NCI-H345 treated with DMSO at 0.1 percent for 48 hours (cell line): Measurements from ENCODE around the gene UBXN6.

ENCODE experiments used
- DNase-seq: peaks from one replicate; lab custom pipeline; 2025; ENCODE audit not compliant: unreplicated experiment; lab: John Stamatoyannopoulos, UW

UBXN6 gene

GRCh38 chr19:4457654-4458395 is at the start of gene UBXN6:
Gene UBXN6 (minus strand): TSS chr19:4457794. CDS start chr19:4457697, 97 bp downstream.
- peak; percentile 94 for DNase-seq

- no peak for DNase-seq
Observed at GRCh38 chr19:4507150-4507452, 49.5 kb upstream of the UBXN6 start.

- no peak for DNase-seq
Observed at GRCh38 chr19:4506449-4507149, 49.0 kb upstream of the UBXN6 start.

GRCh38 chr19:4505570-4506448 is 48.2 kb upstream of the UBXN6 start:
- DNase-seq, result no peak

GRCh38 chr19:4504891-4505569 is 47.4 kb upstream of the UBXN6 start:
- DNase-seq, result no peak

- DNase-seq, result no peak
Observed at GRCh38 chr19:4504297-4504701, 46.7 kb upstream of the UBXN6 start.

- DNase-seq, result no peak
Observed at GRCh38 chr19:4503825-4504170, 46.2 kb upstream of the UBXN6 start.

- DNase-seq, result no peak
Observed at GRCh38 chr19:4503132-4503824, 45.7 kb upstream of the UBXN6 start.

GRCh38 chr19:4502282-4503131 is 44.9 kb upstream of the UBXN6 start:
- no peak for DNase-seq

- DNase-seq, result no peak
Observed at GRCh38 chr19:4501691-4502090, 44.1 kb upstream of the UBXN6 start.

- no peak for DNase-seq
Observed at GRCh38 chr19:4500841-4501591, 43.4 kb upstream of the UBXN6 start.

- DNase-seq, result no peak
Observed at GRCh38 chr19:4499855-4500254, 42.3 kb upstream of the UBXN6 start.

GRCh38 chr19:4499318-4499717 is 41.7 kb upstream of the UBXN6 start:
- no peak for DNase-seq

- DNase-seq, result no peak
Observed at GRCh38 chr19:4498694-4499093, 41.1 kb upstream of the UBXN6 start.

GRCh38 chr19:4497770-4498389 is 40.3 kb upstream of the UBXN6 start:
- DNase-seq, result no peak

- DNase-seq, result no peak
Observed at GRCh38 chr19:4496304-4496703, 38.7 kb upstream of the UBXN6 start.

GRCh38 chr19:4495471-4495870 is 37.9 kb upstream of the UBXN6 start:
- no peak for DNase-seq

GRCh38 chr19:4494691-4495064 is 37.1 kb upstream of the UBXN6 start:
- no peak for DNase-seq
